Activated naive CD8-positive, alpha-beta T cell treated with anti-CD3 and anti-CD28 coated beads, Interleukin-2, amount 50 U/mL, for 24 hours (primary cell): ENCODE results near the gene TMCC1.

ENCODE experiments used
- ATAC-seq: fragments of 150-1000 bp; cut with Tn5 transposase; one replicate; pipeline ENCODE4 v1.10.0; 2021
- DNase-seq: peaks from one replicate; pipeline ENCODE4 v3.0.0; 2021
- H3K27ac Mint-ChIP-seq: one replicate; pipeline ENCODE4 v1.8.0; 2021; ENCODE audit warnings: mild to moderate bottlenecking, mixed read lengths
- H3K27me3 Mint-ChIP-seq: one replicate; pipeline ENCODE4 v1.8.0; 2021; ENCODE audit warnings: mixed read lengths
- H3K36me3 Mint-ChIP-seq: one replicate; pipeline ENCODE4 v1.8.0; 2021; ENCODE audit warnings: low read depth, mixed read lengths
- H3K4me1 Mint-ChIP-seq: one replicate; pipeline ENCODE4 v1.8.0; 2021; ENCODE audit warnings: mixed read lengths
- H3K4me3 Mint-ChIP-seq: one replicate; pipeline ENCODE4 v1.8.0; 2021; ENCODE audit warnings: mild to moderate bottlenecking, moderate library complexity, mixed read lengths
- H3K9me3 Mint-ChIP-seq: one replicate; pipeline ENCODE4 v1.8.0; 2021; ENCODE audit warnings: mixed read lengths

The TMCC1 gene

DNA sequence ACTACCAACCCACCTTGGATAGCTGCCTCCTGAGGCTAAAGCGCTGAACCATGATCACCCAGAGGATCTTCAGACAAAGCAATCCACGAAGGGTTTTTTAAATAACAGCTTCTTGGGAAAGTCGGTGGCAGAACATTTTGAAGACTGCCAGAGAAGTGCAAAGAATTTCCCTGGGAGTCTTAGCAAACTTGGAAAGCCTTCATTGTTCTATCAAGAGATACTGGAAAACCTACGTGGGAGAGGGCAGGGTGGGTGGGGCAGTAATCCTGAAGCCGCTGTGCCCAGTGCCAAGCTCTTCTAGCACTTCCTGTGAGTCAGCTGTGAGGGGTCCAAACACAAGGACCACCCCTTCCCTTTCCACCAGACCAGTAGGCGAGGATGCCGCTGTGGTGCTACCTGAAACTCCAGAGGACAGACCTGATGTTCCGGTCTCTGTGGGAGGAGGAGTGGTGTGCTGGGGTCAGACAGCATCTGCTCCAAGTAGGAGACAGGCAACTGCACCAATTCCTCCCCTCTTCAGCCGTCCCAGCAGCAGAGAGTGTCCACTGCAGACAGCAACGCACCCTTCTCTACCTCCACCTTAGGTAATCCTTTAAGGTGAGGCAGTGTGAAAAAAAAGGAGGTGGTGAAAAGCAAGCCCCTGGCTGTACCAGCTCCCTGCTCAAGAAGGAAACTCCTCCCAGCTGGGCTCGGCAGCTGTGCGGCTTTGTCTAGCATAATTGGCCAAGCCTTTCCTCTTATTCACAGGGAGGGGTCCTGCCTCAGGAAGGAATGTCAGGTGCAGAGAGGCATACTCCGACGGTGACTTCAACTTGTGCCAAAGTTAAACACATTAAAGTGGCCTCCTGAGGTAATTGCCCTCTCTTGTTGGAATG lies 99.0 kb downstream of the TMCC1 start:
- H3K36me3 Mint-ChIP-seq, result no peaks in the 10 kb centered on the region
- H3K4me1 Mint-ChIP-seq, result peaks cover 20% of the 10 kb centered on the region
- ATAC-seq (peak; percentile 52), DNase-seq (peak; percentile 14)
- no peaks in the 10 kb centered on the region for H3K27me3 Mint-ChIP-seq
- no peaks in the 10 kb centered on the region for H3K9me3 Mint-ChIP-seq
- H3K27ac Mint-ChIP-seq, result no peak overlapping the region
- H3K4me3 Mint-ChIP-seq, result peak overlapping the region; percentile 25

- no peak overlapping the region for H3K27ac Mint-ChIP-seq
- no peak for ATAC-seq
Measured at GRCh38 chr3:129793942-129794310, 99.6 kb downstream of the TMCC1 start.

DNA sequence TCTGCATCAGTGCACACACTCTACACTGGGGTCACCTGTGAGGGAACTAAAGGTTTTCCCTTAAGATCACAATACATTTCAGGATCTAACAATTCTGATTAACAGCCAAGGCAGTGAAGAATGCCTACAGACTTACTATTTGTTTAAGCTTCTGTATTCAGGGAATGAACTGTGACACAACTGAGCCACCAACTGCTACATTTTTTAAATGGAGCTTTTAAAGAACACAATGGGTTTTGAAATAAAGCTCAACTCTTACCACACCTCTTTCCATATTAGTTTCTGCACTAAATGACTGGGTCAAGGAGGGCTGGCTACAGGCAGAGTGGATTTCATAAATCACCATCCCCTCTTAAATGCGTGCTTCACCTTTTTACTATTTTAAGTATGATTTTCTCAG lies 100.2 kb downstream of the TMCC1 start:
- no peak for ATAC-seq
- Mint-ChIP-seq H3K4me3 (no peak overlapping the region), H3K27me3 (no peaks in the 10 kb centered on the region), H3K9me3 (no peaks in the 10 kb centered on the region), H3K36me3 (no peaks in the 10 kb centered on the region), H3K27ac (no peak overlapping the region), H3K4me1 (peaks cover 20% of the 10 kb centered on the region)
- DNase-seq, result no peak

More at GRCh38 chr3:129793942-129794310, 99.6 kb downstream of the TMCC1 start:
- no peak for DNase-seq
- Mint-ChIP-seq H3K4me3 (peak overlapping the region; percentile 25), H3K9me3 (no peaks in the 10 kb centered on the region), H3K4me1 (peaks cover 20% of the 10 kb centered on the region), H3K27me3 (no peaks in the 10 kb centered on the region), H3K36me3 (no peaks in the 10 kb centered on the region)

- no peaks in the 10 kb centered on the region for H3K4me1 Mint-ChIP-seq
- no peak overlapping the region for H3K27ac Mint-ChIP-seq
- no peak for DNase-seq
- no peak for ATAC-seq
- H3K36me3 Mint-ChIP-seq, result peaks cover 4% of the 10 kb centered on the region
- no peaks in the 10 kb centered on the region for H3K27me3 Mint-ChIP-seq
- H3K9me3 Mint-ChIP-seq, result no peaks in the 10 kb centered on the region
- H3K4me3 Mint-ChIP-seq, result no peak overlapping the region
Measured at GRCh38 chr3:129783470-129783869, 110.0 kb downstream of the TMCC1 start.

DNA sequence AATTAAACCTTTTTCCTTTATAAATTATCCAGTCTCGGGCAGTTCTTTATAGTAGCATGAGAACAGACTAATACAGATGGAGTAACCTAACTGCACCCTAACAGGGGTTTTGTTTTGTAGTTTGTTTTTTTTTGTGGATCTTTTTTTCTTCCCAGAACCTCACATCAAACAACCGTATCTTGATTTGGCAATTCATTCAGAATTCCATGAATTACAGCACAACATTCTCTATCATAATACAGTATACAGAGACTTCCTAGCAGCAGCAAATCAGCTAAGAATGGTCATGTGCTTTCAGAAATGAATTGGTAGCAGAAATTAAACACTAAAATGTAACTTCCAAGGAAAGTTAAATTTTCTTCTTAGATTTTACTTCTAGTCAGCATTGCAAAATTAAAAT lies 114.6 kb downstream of the TMCC1 start:
- H3K9me3 Mint-ChIP-seq, result peaks cover 4% of the 10 kb centered on the region
- H3K36me3 Mint-ChIP-seq, result peaks cover 4% of the 10 kb centered on the region
- ATAC-seq (no peak), DNase-seq (no peak)
- H3K4me1 Mint-ChIP-seq, result no peaks in the 10 kb centered on the region
- H3K4me3 Mint-ChIP-seq, result no peak overlapping the region
- H3K27me3 Mint-ChIP-seq, result no peaks in the 10 kb centered on the region
- H3K27ac Mint-ChIP-seq, result no peak overlapping the region

- DNase-seq (no peak), ATAC-seq (no peak)
- Mint-ChIP-seq H3K27me3 (no peaks in the 10 kb centered on the region), H3K4me3 (no peak overlapping the region), H3K4me1 (no peaks in the 10 kb centered on the region), H3K9me3 (peaks cover 4% of the 10 kb centered on the region), H3K27ac (no peak overlapping the region), H3K36me3 (peaks cover 2% of the 10 kb centered on the region)
Measured at GRCh38 chr3:129777806-129778205, 115.7 kb downstream of the TMCC1 start.

- H3K36me3 Mint-ChIP-seq, result peaks cover 2% of the 10 kb centered on the region
Measured at GRCh38 chr3:129775870-129776269, 117.6 kb downstream of the TMCC1 start.

GRCh38 chr3:129773691-129774663 lies 119.5 kb downstream of the TMCC1 start:
- ATAC-seq (no peak), DNase-seq (no peak)
- Mint-ChIP-seq H3K9me3 (peaks cover 4% of the 10 kb centered on the region), H3K4me1 (no peaks in the 10 kb centered on the region), H3K4me3 (no peak overlapping the region), H3K36me3 (peaks cover 5% of the 10 kb centered on the region), H3K27ac (no peak overlapping the region), H3K27me3 (no peaks in the 10 kb centered on the region)

More at GRCh38 chr3:129775870-129776269, 117.6 kb downstream of the TMCC1 start:
- no peak for ATAC-seq
- H3K9me3 Mint-ChIP-seq, result peaks cover 4% of the 10 kb centered on the region
- no peaks in the 10 kb centered on the region for H3K27me3 Mint-ChIP-seq
- H3K4me3 Mint-ChIP-seq, result no peak overlapping the region
- DNase-seq, result no peak
- H3K27ac Mint-ChIP-seq, result no peak overlapping the region
- H3K4me1 Mint-ChIP-seq, result no peaks in the 10 kb centered on the region

DNA sequence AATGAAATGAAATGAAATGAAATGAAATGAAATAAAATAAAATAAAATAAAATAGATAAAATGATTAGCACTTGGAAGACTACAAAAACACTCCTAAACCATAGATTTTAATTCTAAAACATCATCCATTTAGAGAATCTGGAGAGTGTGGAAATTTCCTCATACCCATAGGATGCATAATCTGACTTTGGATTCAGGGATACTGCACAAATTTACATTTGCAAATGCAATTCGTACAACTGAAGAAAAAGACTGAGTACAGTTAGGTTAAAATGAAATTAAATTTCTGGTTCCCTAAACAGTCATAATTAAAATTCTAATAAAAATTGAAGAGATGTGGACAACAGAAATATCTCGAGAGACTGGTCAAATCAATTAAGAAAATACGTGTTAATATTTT lies 122.9 kb downstream of the TMCC1 start:
- ATAC-seq (no peak), DNase-seq (no peak)
- peaks cover 3% of the 10 kb centered on the region for H3K36me3 Mint-ChIP-seq
- H3K27me3 Mint-ChIP-seq, result no peaks in the 10 kb centered on the region
- peaks cover 4% of the 10 kb centered on the region for H3K9me3 Mint-ChIP-seq
- no peaks in the 10 kb centered on the region for H3K4me1 Mint-ChIP-seq
- H3K4me3 Mint-ChIP-seq, result no peak overlapping the region
- H3K27ac Mint-ChIP-seq, result no peak overlapping the region

DNA sequence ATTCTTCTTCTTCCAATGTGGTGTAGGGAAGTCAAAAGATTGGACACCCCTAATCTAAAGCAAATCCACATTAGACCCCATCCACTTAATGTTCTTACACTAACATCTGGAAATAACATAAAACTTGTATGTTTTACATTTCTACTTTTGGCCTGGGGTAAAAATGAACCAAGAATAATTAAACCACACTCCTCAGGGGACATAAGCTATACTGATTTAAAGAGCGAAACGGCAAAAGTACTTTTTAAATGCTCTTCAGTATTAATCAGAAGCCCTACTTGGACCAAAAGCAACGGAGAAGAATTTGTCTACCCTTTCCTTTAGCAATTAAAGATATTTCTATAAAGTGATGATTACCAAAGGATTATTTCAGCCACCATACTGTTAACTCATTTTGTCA lies 123.9 kb downstream of the TMCC1 start:
- ATAC-seq (no peak), DNase-seq (no peak)
- Mint-ChIP-seq H3K27me3 (no peaks in the 10 kb centered on the region), H3K36me3 (peaks cover 3% of the 10 kb centered on the region), H3K9me3 (peaks cover 4% of the 10 kb centered on the region), H3K4me3 (no peak overlapping the region), H3K4me1 (no peaks in the 10 kb centered on the region), H3K27ac (no peak overlapping the region)

DNA sequence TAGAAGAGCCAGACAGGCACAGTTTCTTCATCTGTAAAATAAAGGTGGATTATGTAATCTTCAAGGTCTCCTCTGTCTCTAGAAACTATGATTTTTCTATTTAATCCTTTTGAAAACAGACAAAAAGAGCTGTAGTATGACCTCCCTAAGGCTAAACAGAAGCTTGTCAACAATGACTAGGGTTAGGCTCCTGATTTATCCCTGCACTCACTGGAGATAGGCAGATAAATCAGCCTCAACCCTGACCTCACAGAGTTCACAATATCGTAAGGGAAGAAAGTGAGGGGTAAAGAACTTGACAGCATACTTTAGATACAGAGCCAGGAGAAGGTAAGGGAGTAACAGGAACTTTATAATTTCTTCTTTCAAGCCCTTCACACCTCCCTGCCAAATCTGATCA lies 124.8 kb downstream of the TMCC1 start:
- no peak overlapping the region for H3K27ac Mint-ChIP-seq
- peaks cover 3% of the 10 kb centered on the region for H3K36me3 Mint-ChIP-seq
- no peak for DNase-seq
- H3K4me1 Mint-ChIP-seq, result no peaks in the 10 kb centered on the region
- no peaks in the 10 kb centered on the region for H3K9me3 Mint-ChIP-seq
- no peak for ATAC-seq
- H3K27me3 Mint-ChIP-seq, result no peaks in the 10 kb centered on the region
- no peak overlapping the region for H3K4me3 Mint-ChIP-seq

- ATAC-seq (no peak), DNase-seq (no peak)
- Mint-ChIP-seq H3K27ac (no peak overlapping the region), H3K36me3 (peaks cover 6% of the 10 kb centered on the region), H3K27me3 (no peaks in the 10 kb centered on the region), H3K4me3 (no peak overlapping the region), H3K4me1 (no peaks in the 10 kb centered on the region), H3K9me3 (no peaks in the 10 kb centered on the region)
Measured at GRCh38 chr3:129766135-129766534, 127.4 kb downstream of the TMCC1 start.

DNA sequence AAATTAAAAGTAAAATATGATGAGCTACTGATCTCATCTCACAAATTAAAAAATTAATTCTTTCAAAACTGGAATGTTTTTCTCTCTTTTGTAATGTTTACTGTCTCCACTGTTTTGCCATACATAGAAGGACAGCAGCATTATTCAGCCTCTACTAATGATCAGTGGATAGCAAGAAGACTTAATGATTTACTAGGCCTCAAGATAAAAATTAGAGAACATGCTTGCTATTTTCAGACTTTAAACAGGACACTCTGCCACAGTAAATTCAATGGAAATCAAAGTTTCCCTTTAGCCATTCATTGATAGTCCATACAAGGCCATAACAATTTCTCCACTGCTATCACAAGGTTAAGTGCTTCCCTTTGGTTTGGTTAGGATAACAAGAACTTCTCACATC lies 129.4 kb downstream of the TMCC1 start:
- ATAC-seq (no peak), DNase-seq (no peak)
- Mint-ChIP-seq H3K9me3 (no peaks in the 10 kb centered on the region), H3K36me3 (peaks cover 3% of the 10 kb centered on the region), H3K4me1 (no peaks in the 10 kb centered on the region), H3K27me3 (no peaks in the 10 kb centered on the region), H3K4me3 (no peak overlapping the region), H3K27ac (no peak overlapping the region)

DNA sequence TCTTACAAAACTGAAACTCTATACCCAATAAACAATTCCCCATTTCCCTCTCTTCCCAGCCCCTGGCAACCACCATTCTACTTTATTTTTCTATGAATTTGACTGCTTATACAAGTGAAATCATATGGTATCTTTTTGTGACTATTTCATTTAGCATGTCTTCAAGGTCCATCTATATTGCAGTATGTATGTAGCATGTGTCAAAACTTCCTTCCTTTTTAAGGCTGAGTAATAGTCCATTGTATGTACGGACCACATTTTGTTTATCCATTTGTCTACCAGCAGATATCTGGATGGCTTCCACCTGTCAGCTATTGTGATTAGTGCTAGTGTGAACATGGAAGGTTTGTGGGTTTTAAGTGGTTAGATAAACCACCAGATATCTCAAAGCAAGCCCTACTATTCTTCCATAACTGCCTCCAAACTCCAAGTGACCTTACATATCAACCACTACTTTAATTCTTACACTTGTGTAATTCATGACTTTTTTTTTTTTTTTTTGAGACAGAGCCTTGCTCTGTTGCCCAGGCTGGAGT lies 134.7 kb downstream of the TMCC1 start:
- DNase-seq (no peak), ATAC-seq (peak; percentile 40)
- Mint-ChIP-seq H3K27ac (no peak overlapping the region), H3K36me3 (peaks cover 6% of the 10 kb centered on the region), H3K4me3 (no peak overlapping the region), H3K27me3 (no peaks in the 10 kb centered on the region), H3K9me3 (peaks cover 12% of the 10 kb centered on the region), H3K4me1 (no peaks in the 10 kb centered on the region)
